Retinal pigment epithelial cell (primary cell): ENCODE results near the gene DPAGT1.

ENCODE experiments used
- DNase-seq: peaks from one replicate; pipeline ENCODE4 v3.0.0-alpha.2; 2010; ENCODE audit warnings: low read depth
- H3K4me3 ChIP-seq: 2 replicates; pipeline ENCODE4 v1.5.1; 2011; ENCODE audit warnings: mild to moderate bottlenecking, low read length, control low read depth, moderate library complexity
- TF ChIP-seq, protein P1 (sequence below): conservative IDR thresholded peaks from 2 replicates; pipeline ENCODE4 v1.5.1; 2011; ENCODE audit warnings: low read depth, low read length, control low read depth, inconsistent platforms

DPAGT1 gene

DNA sequence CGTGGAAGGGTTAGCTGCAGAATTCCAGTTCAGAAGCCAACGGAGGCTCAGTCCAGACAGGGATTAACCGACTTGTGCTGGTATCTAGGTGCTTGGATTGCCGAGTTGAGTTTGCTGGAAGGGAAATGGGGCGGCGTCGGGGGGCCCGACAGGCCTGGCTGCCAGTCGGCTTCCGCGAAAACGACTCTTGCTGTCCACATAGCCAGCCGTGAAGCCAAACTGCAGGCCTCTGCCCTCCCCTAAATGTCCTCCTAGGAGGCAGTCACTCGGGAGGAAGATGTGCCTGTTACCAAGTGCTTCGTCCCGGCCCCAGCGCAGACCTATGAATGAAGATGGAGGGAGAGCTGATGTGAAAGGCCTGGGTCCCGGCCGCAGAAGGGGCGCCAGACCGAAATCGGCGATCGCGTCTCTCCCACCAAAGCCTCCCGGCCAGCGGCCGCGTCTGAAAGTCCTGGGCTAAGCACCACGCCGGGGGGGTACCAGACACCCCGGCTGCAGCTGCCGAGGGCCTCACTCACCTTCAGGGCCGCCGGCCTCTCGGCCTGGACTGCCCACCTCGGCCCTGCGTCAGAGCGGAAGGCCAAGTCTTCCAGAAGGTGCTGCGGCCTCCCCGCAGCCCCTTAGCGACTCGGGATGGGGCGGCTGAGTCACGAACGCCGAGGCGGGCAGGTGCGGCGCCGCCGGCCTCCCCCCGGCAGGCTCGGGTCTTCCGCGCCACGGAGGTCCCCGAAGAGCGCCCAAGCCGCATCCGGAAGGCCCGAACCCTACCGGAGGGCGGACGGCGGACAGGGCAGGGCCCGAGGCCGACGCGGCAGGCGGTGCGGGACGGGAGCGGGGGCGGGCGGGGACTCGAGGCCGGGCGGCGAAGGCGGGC lies 7.5 kb downstream of the DPAGT1 start:
- H3K4me3 ChIP-seq = peak overlapping the region; percentile 82
- TF ChIP-seq, protein P1, sequence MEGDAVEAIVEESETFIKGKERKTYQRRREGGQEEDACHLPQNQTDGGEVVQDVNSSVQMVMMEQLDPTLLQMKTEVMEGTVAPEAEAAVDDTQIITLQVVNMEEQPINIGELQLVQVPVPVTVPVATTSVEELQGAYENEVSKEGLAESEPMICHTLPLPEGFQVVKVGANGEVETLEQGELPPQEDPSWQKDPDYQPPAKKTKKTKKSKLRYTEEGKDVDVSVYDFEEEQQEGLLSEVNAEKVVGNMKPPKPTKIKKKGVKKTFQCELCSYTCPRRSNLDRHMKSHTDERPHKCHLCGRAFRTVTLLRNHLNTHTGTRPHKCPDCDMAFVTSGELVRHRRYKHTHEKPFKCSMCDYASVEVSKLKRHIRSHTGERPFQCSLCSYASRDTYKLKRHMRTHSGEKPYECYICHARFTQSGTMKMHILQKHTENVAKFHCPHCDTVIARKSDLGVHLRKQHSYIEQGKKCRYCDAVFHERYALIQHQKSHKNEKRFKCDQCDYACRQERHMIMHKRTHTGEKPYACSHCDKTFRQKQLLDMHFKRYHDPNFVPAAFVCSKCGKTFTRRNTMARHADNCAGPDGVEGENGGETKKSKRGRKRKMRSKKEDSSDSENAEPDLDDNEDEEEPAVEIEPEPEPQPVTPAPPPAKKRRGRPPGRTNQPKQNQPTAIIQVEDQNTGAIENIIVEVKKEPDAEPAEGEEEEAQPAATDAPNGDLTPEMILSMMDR = no peak
- DNase-seq = no peak

DNA sequence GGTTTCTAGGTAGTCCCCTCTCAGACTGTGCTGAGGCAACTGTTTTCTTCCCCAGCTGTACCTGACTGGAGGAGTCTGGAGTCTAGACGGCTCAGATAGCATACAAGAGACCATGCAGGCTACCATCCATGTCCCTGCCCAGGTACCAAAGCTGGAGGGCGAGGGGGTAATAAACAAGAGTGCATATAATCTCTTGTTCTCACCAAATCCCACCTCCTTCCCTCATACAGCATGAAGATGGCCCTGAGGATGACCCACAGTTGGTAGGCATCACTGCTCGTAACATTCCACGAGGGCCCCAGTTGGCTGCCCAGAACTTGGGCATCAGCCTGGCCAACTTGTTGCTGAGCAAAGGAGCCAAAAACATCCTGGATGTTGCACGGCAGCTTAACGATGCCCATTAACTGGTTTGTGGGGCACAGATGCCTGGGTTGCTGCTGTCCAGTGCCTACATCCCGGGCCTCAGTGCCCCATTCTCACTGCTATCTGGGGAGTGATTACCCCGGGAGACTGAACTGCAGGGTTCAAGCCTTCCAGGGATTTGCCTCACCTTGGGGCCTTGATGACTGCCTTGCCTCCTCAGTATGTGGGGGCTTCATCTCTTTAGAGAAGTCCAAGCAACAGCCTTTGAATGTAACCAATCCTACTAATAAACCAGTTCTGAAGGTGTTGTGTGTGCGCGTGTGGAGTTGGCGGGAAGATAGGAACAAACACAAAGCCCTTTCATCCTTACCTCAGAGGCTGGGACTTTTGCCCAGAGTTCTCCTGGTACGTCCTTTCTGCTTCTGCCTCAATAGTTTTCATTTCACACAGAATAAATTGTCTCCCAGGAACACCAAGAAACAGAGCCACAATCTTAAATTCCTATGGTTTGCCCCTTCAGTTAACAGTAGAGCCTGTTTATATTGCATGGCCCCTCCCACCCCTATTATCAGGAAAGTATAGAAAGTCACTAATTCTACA lies 8.5 kb downstream of the DPAGT1 start:
- no peak for DNase-seq
- TF ChIP-seq, protein P1 = no peak

DNA sequence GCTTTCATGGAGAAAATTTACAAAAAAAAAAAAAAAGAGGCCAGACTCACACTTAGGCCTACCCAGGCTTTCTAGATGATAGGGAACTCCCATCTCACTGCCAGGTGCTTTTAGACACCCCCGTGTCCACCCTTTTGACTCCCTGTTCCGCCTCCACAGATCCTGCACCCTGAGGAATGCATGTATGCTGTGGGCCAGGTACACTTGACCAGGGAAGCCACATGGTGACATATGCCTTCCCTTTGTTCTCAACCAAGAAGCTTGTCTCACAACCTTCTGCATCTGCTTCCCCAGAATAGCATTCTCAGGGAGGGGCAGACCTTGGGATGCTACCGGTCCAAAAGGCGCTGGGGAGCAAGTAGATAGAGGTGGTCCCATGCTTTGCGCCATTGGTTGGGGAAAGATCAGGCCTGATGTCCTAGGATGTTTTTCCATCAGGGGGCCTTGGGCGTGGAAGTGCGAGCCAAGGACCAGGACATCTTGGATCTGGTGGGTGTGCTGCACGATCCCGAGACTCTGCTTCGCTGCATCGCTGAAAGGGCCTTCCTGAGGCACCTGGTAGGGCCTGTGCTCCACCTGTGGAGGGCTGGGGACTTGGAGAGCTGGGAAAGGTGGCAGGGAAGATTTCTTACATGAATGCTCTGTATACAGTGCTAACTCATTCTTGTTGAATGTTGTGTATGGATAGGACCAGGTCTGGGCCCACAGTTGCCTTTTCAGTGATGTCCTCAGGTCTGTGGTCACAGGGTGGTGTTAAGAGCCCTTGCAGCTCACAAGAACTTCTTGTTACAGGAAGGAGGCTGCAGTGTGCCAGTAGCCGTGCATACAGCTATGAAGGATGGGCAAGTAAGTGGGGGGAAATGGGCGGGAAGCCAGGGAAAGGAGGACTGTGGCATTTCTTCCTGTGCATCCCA lies 9.4 kb downstream of the DPAGT1 start:
- TF ChIP-seq, protein P1 = no peak
- no peak for DNase-seq
- H3K4me3 ChIP-seq = peak overlapping the region; percentile 82

More for the DNA sequence above, 8.5 kb downstream of the DPAGT1 start:
- H3K4me3 ChIP-seq = peak overlapping the region; percentile 82

DNA sequence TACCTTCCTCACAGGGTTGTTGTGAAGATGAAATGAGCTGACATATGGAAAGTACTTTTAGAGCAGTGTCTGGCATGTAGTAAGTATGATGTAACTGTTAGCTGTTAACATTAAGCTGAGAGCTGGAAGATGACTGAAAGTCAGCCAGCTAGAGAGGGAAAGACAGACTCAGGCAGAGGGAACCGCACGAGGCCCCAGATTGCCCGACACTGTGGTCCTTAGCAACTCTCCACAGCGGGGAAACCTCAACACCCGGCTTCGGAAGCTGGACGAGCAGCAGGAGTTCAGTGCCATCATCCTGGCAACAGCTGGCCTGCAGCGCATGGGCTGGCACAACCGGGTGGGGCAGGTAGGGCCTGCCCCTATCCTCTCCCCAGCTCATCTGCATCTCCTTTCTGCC lies 10.5 kb downstream of the DPAGT1 start:
- H3K4me3 ChIP-seq = no peak overlapping the region
- TF ChIP-seq, protein P1 = no peak
- no peak for DNase-seq

DNA sequence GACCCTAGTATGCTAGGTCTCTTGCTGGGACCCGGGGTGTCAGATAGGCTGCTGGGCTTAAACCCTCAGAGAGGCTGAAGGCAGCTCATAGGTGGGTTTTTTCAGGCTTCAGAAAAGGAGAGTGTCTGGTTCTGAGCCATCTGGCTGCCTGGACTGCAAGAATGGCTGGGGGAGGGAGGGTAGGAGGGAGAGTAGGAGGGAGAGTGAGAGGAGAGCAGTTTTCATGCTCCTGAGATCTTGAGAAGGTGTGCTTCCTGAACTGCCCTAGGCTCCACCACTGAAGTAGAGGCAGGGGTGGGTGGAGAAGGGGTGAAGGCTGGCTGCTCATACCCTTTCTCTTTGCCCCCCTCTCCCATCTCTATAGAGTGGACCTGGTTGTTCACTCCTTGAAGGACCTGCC lies 12.3 kb downstream of the DPAGT1 start:
- DNase-seq = no peak

DNA sequence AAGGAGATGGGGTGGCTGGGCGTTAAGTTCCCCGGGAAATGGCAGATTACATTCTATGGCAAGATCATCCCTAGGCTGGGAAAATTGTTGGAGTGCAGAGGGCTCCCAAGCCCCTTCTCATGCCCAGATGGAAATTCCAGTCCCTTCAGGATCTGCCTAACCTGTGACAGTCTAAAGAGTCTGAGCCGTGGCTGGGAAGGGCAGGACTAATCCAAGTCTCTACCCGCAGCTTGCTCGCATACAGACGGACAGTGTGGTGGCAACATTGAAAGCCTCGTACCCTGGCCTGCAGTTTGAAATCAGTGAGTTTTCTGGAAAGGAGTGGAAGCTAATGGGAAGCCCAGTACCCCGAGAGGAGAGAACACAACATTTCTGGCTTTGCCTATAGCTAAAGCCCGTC lies 13.2 kb downstream of the DPAGT1 start:
- no peak overlapping the region for H3K4me3 ChIP-seq
- no peak for DNase-seq
- TF ChIP-seq, protein P1 = no peak

More for the DNA sequence above, 12.3 kb downstream of the DPAGT1 start:
- TF ChIP-seq, protein P1 = no peak
- H3K4me3 ChIP-seq = no peak overlapping the region
